ENCODE data around the gene LRRN2.

LRRN2 gene

GRCh38 chr1:204705493-204705811 lies 19.9 kb upstream of the LRRN2 start:
- no peaks in the 10 kb centered on the region for H3K36me3 Mint-ChIP-seq (ENCODE audit: low read depth)
- H3K27me3 Mint-ChIP-seq (ENCODE audit: low read depth) = peaks cover 30% of the 10 kb centered on the region
- H3K4me3 Mint-ChIP-seq = no peak overlapping the region
- TF ChIP-seq CTCF (IDR thresholded peaks at IDR 0.05; ENCODE audit: unreplicated experiment in 3 of 3) = no peak
- H3K4me1 Mint-ChIP-seq = peaks cover 17% of the 10 kb centered on the region
- no peaks in the 10 kb centered on the region for H3K9me3 Mint-ChIP-seq
- H3K27ac Mint-ChIP-seq = no peak overlapping the region

- Mint-ChIP-seq H3K4me3 (no peak overlapping the region), H3K27ac (no peak overlapping the region), H3K9me3 (no peaks in the 10 kb centered on the region), H3K4me1 (peaks cover 14% of the 10 kb centered on the region), H3K36me3 (ENCODE audit: low read depth) (no peaks in the 10 kb centered on the region), H3K27me3 (ENCODE audit: low read depth) (peaks cover 25% of the 10 kb centered on the region)
- no peak for TF ChIP-seq CTCF (IDR thresholded peaks at IDR 0.05; ENCODE audit: unreplicated experiment in 3 of 3)
These were observed 19.4 kb upstream of the LRRN2 start for GRCh38 chr1:204704794-204705492.

- H3K4me1 Mint-ChIP-seq = peaks cover 14% of the 10 kb centered on the region
- no peaks in the 10 kb centered on the region for H3K9me3 Mint-ChIP-seq
- H3K27ac Mint-ChIP-seq = no peak overlapping the region
- H3K27me3 Mint-ChIP-seq (ENCODE audit: low read depth) = peaks cover 16% of the 10 kb centered on the region
- H3K4me3 Mint-ChIP-seq = no peak overlapping the region
- H3K36me3 Mint-ChIP-seq (ENCODE audit: low read depth) = no peaks in the 10 kb centered on the region
- no peak for TF ChIP-seq CTCF (IDR thresholded peaks at IDR 0.05; ENCODE audit: unreplicated experiment in 3 of 3)
These were observed 18.5 kb upstream of the LRRN2 start for GRCh38 chr1:204703826-204704612.

GRCh38 chr1:204703268-204703664 lies 17.7 kb upstream of the LRRN2 start:
- TF ChIP-seq CTCF (IDR thresholded peaks at IDR 0.05; ENCODE audit: unreplicated experiment in 3 of 3) = no peak
- Mint-ChIP-seq H3K4me1 (peaks cover 14% of the 10 kb centered on the region), H3K36me3 (ENCODE audit: low read depth) (no peaks in the 10 kb centered on the region), H3K9me3 (no peaks in the 10 kb centered on the region), H3K27ac (no peak overlapping the region), H3K27me3 (ENCODE audit: low read depth) (peaks cover 9% of the 10 kb centered on the region), H3K4me3 (no peak overlapping the region)

- H3K27me3 Mint-ChIP-seq (ENCODE audit: low read depth) = peaks cover 6% of the 10 kb centered on the region
- peaks cover 14% of the 10 kb centered on the region for H3K4me1 Mint-ChIP-seq
- no peaks in the 10 kb centered on the region for H3K9me3 Mint-ChIP-seq
- no peak overlapping the region for H3K27ac Mint-ChIP-seq
- no peak overlapping the region for H3K4me3 Mint-ChIP-seq
- H3K36me3 Mint-ChIP-seq (ENCODE audit: low read depth) = no peaks in the 10 kb centered on the region
- TF ChIP-seq CTCF (IDR thresholded peaks at IDR 0.05; ENCODE audit: unreplicated experiment in 3 of 3) = no peak
These were observed 17.2 kb upstream of the LRRN2 start for GRCh38 chr1:204702552-204703267.

Measured in nephron (organoid).